HuH-7.5 (cell line): ENCODE results near the gene DNAAF8.
"Not testable (repeated sequence)": the region's sequence is repeated elsewhere in the genome, so short reads cannot be mapped to it uniquely, and the experiment has no call there.

ENCODE experiments used
- DNase-seq: peaks from one replicate; pipeline ENCODE4 v3.0.0; 2011; ENCODE audit warnings: low spot score

The DNAAF8 gene

GRCh38 chr16:4724661-4725270 lies 9.6 kb upstream of the DNAAF8 start:
- no peak for DNase-seq

GRCh38 chr16:4726616-4727015 lies 7.7 kb upstream of the DNAAF8 start:
- DNase-seq, result no peak

- DNase-seq, result no peak
These were observed 5.7 kb upstream of the DNAAF8 start for GRCh38 chr16:4728676-4729075.

GRCh38 chr16:4729876-4730275 lies 4.5 kb upstream of the DNAAF8 start:
- DNase-seq, result no peak

GRCh38 chr16:4733211-4733742 lies 1.1 kb upstream of the DNAAF8 start:
- no peak for DNase-seq

- peak; percentile 25 for DNase-seq
These were observed 632 bp upstream of the DNAAF8 start for GRCh38 chr16:4733747-4734062.

GRCh38 chr16:4734730-4735535 lies 596 bp downstream of the DNAAF8 start:
- DNase-seq, result peak; percentile 81

- no peak for DNase-seq
These were observed 2.2 kb downstream of the DNAAF8 start for GRCh38 chr16:4736546-4736945.

- no peak for DNase-seq
These were observed 3.2 kb downstream of the DNAAF8 start for GRCh38 chr16:4737545-4737944.

GRCh38 chr16:4738370-4738769 lies 4.0 kb downstream of the DNAAF8 start:
- not testable (repeated sequence) for DNase-seq

GRCh38 chr16:4743226-4743878 lies 9.0 kb downstream of the DNAAF8 start:
- no peak for DNase-seq

GRCh38 chr16:4744555-4745273 lies 10.4 kb downstream of the DNAAF8 start:
- DNase-seq, result no peak

- no peak for DNase-seq
These were observed 10.9 kb downstream of the DNAAF8 start for GRCh38 chr16:4745274-4745569.

GRCh38 chr16:4746215-4746614 lies 11.9 kb downstream of the DNAAF8 start:
- no peak for DNase-seq

GRCh38 chr16:4746991-4747574 lies 12.7 kb downstream of the DNAAF8 start:
- no peak for DNase-seq

- no peak for DNase-seq
These were observed 13.8 kb downstream of the DNAAF8 start for GRCh38 chr16:4747906-4748681.

- no peak for DNase-seq
These were observed 14.5 kb downstream of the DNAAF8 start for GRCh38 chr16:4748682-4749411.

GRCh38 chr16:4749700-4750257 lies 15.4 kb downstream of the DNAAF8 start:
- DNase-seq, result no peak

GRCh38 chr16:4750896-4751295 lies 16.6 kb downstream of the DNAAF8 start:
- DNase-seq, result no peak

GRCh38 chr16:4752351-4753100 lies 18.2 kb downstream of the DNAAF8 start:
- no peak for DNase-seq
